Iris pigment epithelial cell (primary cell): ENCODE results near the gene ITFG1.
A peak's percentile ranks its signal among the peaks of the same experiment; 100 is the strongest.

Experiments
- DNase-seq: peaks from one replicate; pipeline ENCODE4 v3.0.0-alpha.2; 2011; ENCODE audit warnings: low read depth

Gene ITFG1

GRCh38 chr16:47323241-47323640, 137.6 kb downstream of the ITFG1 start:
- peak; percentile 15 for DNase-seq

- DNase-seq, result no peak
Measured at GRCh38 chr16:47320546-47321310, 140.1 kb downstream of the ITFG1 start.

- DNase-seq, result no peak
Measured at GRCh38 chr16:47317465-47318240, 143.2 kb downstream of the ITFG1 start.

- DNase-seq, result no peak
Measured at GRCh38 chr16:47316442-47317015, 144.3 kb downstream of the ITFG1 start.

- DNase-seq, result peak; percentile 63
Measured at GRCh38 chr16:47311738-47312505, 148.9 kb downstream of the ITFG1 start.

GRCh38 chr16:47310792-47311211, 150.1 kb downstream of the ITFG1 start:
- no peak for DNase-seq

- DNase-seq, result peak; percentile 45
Measured at GRCh38 chr16:47309581-47310312, 151.1 kb downstream of the ITFG1 start.

- DNase-seq, result no peak
Measured at GRCh38 chr16:47308601-47309000, 152.3 kb downstream of the ITFG1 start.

- no peak for DNase-seq
Measured at GRCh38 chr16:47304563-47304962, 156.3 kb downstream of the ITFG1 start.

- DNase-seq, result no peak
Measured at GRCh38 chr16:47299587-47299986, 161.3 kb downstream of the ITFG1 start.

GRCh38 chr16:47284999-47285398, 175.9 kb downstream of the ITFG1 start:
- DNase-seq, result no peak

- peak; percentile 8 for DNase-seq
Measured at GRCh38 chr16:47278306-47278970, 182.4 kb downstream of the ITFG1 start.

GRCh38 chr16:47276522-47276921, 184.3 kb downstream of the ITFG1 start:
- no peak for DNase-seq

GRCh38 chr16:47262938-47263337, 197.9 kb downstream of the ITFG1 start:
- DNase-seq, result no peak

- no peak for DNase-seq
Measured at GRCh38 chr16:47260503-47260902, 200.4 kb downstream of the ITFG1 start.

- peak; percentile 25 for DNase-seq
Measured at GRCh38 chr16:47258874-47259461, 201.9 kb downstream of the ITFG1 start.

GRCh38 chr16:47254756-47255155, 206.1 kb downstream of the ITFG1 start:
- no peak for DNase-seq

- DNase-seq, result no peak
Measured at GRCh38 chr16:47250983-47251382, 209.9 kb downstream of the ITFG1 start.

GRCh38 chr16:47247690-47248089, 213.2 kb downstream of the ITFG1 start:
- DNase-seq, result no peak

- no peak for DNase-seq
Measured at GRCh38 chr16:47244206-47244605, 216.7 kb downstream of the ITFG1 start.

GRCh38 chr16:47241061-47241460, 219.8 kb downstream of the ITFG1 start:
- DNase-seq, result no peak
